PC-9 (cell line): Measurements from ENCODE around the gene GPATCH1.

ENCODE experiments used
- EZH2 ChIP-seq: fragments of 200-600 bp; sonication (generic); IDR thresholded peaks from 2 replicates; pipeline ENCODE4 v1.8.0; 2017; ENCODE audit warnings: antibody characterized with exemption, low read depth
- TF ChIP-seq, protein P1 (sequence below): fragments of 200-600 bp; sonication (generic); conservative IDR thresholded peaks from 2 replicates; pipeline ENCODE4 v1.6.1; 2017; ENCODE audit warnings: mixed run types, antibody characterized with exemption, mild to moderate bottlenecking, moderate library complexity

DNA sequence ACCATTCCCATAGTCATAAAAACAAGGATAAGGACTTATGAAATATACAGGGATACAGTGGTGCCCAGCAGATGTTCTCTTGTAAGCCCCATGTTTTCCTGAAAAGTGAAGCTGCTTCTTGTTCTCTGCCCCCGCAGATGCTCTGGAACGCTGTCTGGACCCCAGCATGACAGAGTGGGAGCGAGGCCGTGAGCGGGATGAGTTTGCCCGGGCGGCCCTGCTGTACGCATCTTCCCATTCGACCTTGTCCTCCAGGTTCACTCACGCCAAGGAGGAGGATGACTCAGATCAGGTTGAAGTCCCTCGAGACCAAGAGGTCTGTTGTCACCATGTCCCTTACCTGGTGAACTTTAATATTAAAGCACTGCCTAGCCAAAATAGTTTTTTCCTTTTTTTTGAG is 30.6 kb downstream of the GPATCH1 start:
- TF ChIP-seq, protein P1, sequence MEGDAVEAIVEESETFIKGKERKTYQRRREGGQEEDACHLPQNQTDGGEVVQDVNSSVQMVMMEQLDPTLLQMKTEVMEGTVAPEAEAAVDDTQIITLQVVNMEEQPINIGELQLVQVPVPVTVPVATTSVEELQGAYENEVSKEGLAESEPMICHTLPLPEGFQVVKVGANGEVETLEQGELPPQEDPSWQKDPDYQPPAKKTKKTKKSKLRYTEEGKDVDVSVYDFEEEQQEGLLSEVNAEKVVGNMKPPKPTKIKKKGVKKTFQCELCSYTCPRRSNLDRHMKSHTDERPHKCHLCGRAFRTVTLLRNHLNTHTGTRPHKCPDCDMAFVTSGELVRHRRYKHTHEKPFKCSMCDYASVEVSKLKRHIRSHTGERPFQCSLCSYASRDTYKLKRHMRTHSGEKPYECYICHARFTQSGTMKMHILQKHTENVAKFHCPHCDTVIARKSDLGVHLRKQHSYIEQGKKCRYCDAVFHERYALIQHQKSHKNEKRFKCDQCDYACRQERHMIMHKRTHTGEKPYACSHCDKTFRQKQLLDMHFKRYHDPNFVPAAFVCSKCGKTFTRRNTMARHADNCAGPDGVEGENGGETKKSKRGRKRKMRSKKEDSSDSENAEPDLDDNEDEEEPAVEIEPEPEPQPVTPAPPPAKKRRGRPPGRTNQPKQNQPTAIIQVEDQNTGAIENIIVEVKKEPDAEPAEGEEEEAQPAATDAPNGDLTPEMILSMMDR, result no peak
- TF ChIP-seq EZH2, result no peak
